CD4-positive, CD25-positive, alpha-beta regulatory T cell (primary cell): ENCODE results near the gene XAGE1A. TPM values are rescaled to one million over a fixed set of nuclear protein-coding genes. Genes with fewer than 3 reads are reported as not detected.
"Not testable (repeated sequence)": the region's sequence is repeated elsewhere in the genome, so short reads cannot be mapped to it uniquely, and the experiment has no call there.

Experiments
- ATAC-seq, 2 donors: fragments of 150-1000 bp; cut with Tn5 transposase; one replicate each; pipeline ENCODE4 v1.10.0; 2021; ENCODE audit warnings: low read depth in 2 of 2, moderate number of reproducible peaks in 2 of 2, moderate library complexity in 1 of 2
- DNase-seq, 3 donors: peaks; one replicate each; pipeline versions ENCODE4 v3.0.0 to v3.0.0-alpha.2; 2012 to 2022; ENCODE audit warnings: mixed read lengths in 1 of 3
- H3K27ac ChIP-seq: one replicate; pipeline ENCODE4 v1.7.0; 2013; ENCODE audit warnings: mild to moderate bottlenecking, low read length; ENCODE audit not compliant: insufficient read depth, poor library complexity, severe bottlenecking
- H3K27me3 ChIP-seq: one replicate; pipeline ENCODE4 v1.7.0; 2013; ENCODE audit warnings: low read length; ENCODE audit not compliant: control insufficient read depth, insufficient read depth
- H3K36me3 ChIP-seq: one replicate; pipeline ENCODE4 v1.7.0; 2013; ENCODE audit warnings: mild to moderate bottlenecking, low read length, moderate library complexity; ENCODE audit not compliant: control insufficient read depth, insufficient read depth
- H3K4me1 ChIP-seq: 2 replicates; pipeline ENCODE4 v1.7.0; 2013; ENCODE audit warnings: mild to moderate bottlenecking, low read length; ENCODE audit not compliant: insufficient read depth, control insufficient read depth, poor library complexity, severe bottlenecking
- H3K4me3 ChIP-seq: one replicate; pipeline ENCODE4 v1.7.0; 2013; ENCODE audit warnings: low read depth, mild to moderate bottlenecking, low read length, moderate library complexity
- H3K9me3 ChIP-seq, 2 experiments: 1 replicate in 1 of 2; 2 replicates in 1 of 2; pipeline ENCODE4 v1.7.0; 2013; ENCODE audit warnings: low read length in 2 of 2, mild to moderate bottlenecking in 1 of 2, moderate library complexity in 1 of 2; ENCODE audit not compliant: control insufficient read depth in 2 of 2
- H3K27ac Mint-ChIP-seq, 3 donors: one replicate each; pipeline ENCODE4 v1.8.0; 2020 to 2022; ENCODE audit warnings: mild to moderate bottlenecking in 3 of 3, mixed read lengths in 3 of 3, moderate library complexity in 2 of 3
- H3K27me3 Mint-ChIP-seq: one replicate; pipeline ENCODE4 v1.8.0; 2022; ENCODE audit warnings: mild to moderate bottlenecking, mixed read lengths
- H3K36me3 Mint-ChIP-seq: one replicate; pipeline ENCODE4 v1.8.0; 2020; ENCODE audit warnings: mixed read lengths
- H3K4me1 Mint-ChIP-seq, 4 donors: one replicate each; pipeline ENCODE4 v1.8.0; 2020 to 2022; ENCODE audit warnings: mixed read lengths in 4 of 4, mild to moderate bottlenecking in 1 of 4
- H3K4me3 Mint-ChIP-seq, 4 donors: one replicate each; pipeline ENCODE4 v1.8.0; 2020 to 2022; ENCODE audit warnings: mild to moderate bottlenecking in 4 of 4, mixed read lengths in 4 of 4, moderate library complexity in 3 of 4
- H3K9me3 Mint-ChIP-seq, 7 donors: one replicate each; pipeline ENCODE4 v1.8.0; 2020 to 2022; ENCODE audit warnings: mixed read lengths in 7 of 7, mild to moderate bottlenecking in 3 of 7, moderate library complexity in 2 of 7
- polyA plus RNA-seq, 4 donors: library from polyadenylated mRNA; unstranded; fragments of 300-500 nt; fragmentation: Illumina TruSeq; gene quantifications; one replicate each; pipeline ENCODE4 v1.2.3, GENCODE V29; 2021
- total RNA-seq: library from RNA; stranded (reverse); gene quantifications from one replicate; pipeline ENCODE4 v1.2.3, GENCODE V29; 2022

XAGE1A gene
- total and polyA plus RNA-seq, 5 donors from 2014 or later, result not detected

DNA sequence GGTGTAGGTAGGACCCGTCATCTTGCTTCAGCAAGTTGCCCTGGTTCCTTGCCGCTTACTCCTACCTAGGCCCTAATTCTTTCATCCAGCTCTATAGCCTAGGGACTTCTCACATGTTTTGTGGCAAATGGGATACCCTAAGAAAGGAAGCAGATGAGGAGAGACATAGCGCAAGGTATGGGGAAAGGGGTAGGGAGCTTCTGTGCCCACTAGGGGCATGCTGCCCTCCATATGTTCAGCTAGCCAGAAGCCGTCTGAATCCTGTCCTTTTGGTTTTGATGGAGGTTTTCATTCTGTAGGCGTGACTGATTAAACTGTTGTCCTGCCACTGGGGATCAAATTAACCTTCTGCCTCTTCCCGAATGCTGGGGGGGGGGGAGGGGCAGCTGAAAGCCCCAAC is 15.5 kb downstream of the XAGE1A start:
- not testable (repeated sequence) for H3K36me3 ChIP-seq, H3K27me3 ChIP-seq, H3K4me3 ChIP-seq, H3K4me1 Mint-ChIP-seq, H3K27me3 Mint-ChIP-seq, H3K27ac Mint-ChIP-seq, H3K4me1 ChIP-seq, H3K9me3 Mint-ChIP-seq, H3K4me3 Mint-ChIP-seq, H3K27ac ChIP-seq, H3K9me3 ChIP-seq, ATAC-seq, H3K36me3 Mint-ChIP-seq, DNase-seq

DNA sequence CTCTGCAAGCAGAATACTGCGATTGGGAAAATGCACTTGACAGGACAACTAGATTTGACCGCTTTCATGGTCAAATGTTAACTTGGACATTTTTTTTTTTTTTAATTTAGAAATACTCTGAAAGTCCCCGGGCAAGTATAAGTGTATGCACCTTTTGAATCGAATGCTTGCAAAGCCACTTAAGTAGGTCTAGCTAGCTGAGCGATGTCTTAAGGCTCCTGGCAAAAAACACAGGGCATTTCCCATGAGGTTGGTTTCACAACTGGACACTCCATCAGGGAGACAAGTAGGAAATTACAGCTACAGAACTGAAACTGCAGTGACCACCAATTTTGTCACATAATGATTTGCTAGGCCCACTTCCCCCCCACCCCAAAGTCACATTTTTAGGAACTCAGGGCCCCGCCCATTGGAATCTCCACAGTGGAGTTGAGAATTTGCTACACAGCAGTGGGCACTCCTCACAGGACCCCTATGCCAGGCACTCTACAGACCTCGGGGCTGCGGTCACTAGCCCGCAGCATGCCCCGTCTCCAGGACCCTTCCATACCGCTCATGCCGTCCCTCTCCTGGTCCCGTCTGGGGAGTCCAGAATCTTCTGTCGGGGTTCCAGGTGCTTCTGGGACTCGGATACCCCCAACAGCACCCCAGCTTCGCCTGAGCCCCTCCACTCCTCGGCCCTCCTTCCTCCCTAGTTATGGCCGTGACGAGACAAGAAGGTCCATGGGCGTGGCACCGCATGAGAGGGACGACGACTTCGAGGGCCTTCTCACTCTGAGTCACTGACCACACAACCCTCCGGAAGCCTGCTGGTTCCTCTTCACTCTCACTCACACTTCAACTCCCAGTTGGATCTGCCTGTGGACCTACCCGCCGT is 20.7 kb downstream of the XAGE1A start:
- not testable (repeated sequence) for H3K27me3 Mint-ChIP-seq, H3K4me3 Mint-ChIP-seq, H3K9me3 Mint-ChIP-seq, ATAC-seq, H3K4me1 Mint-ChIP-seq, H3K36me3 ChIP-seq, H3K9me3 ChIP-seq, H3K4me1 ChIP-seq, H3K27me3 ChIP-seq, DNase-seq, H3K36me3 Mint-ChIP-seq, H3K27ac Mint-ChIP-seq, H3K27ac ChIP-seq, H3K4me3 ChIP-seq

DNA sequence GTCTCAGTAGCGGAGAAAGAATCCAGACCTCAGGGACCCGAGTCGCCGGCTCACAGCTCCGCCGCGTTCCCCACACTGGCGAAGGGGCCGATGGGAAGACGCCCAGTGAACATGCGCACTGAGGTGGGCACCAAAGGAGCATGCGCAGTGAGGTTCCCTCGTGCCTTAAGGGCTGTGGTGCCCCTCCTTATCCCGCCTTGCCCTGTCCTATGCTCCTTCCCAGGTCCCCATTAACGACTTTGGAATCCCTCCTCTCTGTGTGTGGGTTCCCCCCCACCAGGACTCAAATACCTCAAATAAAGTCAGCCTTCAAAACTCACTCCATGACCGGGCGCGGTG is 21.3 kb downstream of the XAGE1A start, which contains the start of gene XAGE1B:
Gene XAGE1B (minus strand): TSS at position 77 of the 339 bp plus-strand sequence. CDS start 1,536 bp downstream, outside the sequence.
- H3K27me3 Mint-ChIP-seq, H3K27me3 ChIP-seq, H3K4me1 Mint-ChIP-seq, H3K27ac Mint-ChIP-seq, H3K4me3 Mint-ChIP-seq, H3K9me3 Mint-ChIP-seq, H3K36me3 ChIP-seq, ATAC-seq, H3K36me3 Mint-ChIP-seq, H3K4me3 ChIP-seq, H3K4me1 ChIP-seq, H3K27ac ChIP-seq, H3K9me3 ChIP-seq, DNase-seq: not testable (repeated sequence)

DNA sequence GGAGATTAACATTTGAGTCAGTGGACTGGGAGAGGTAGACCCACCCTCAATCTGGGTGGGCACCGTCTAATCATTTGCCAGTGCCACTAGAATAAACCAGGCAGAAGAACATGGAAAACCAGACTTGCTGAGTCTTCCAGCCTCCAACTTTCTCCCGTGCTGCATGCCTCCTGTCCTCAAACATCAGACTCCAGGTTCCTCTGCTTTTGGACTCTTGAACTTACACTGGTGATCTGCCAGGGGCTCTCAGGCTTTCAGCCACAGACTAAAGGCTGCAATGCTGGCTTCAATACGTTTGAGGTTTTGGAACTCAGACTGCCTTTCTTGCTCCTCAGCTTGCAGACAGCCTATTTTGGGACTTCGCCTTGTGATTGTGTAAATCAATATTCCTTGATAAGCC is 45.4 kb downstream of the XAGE1A start:
- H3K27me3 Mint-ChIP-seq, H3K9me3 ChIP-seq, H3K4me1 ChIP-seq, H3K4me1 Mint-ChIP-seq, DNase-seq, H3K27me3 ChIP-seq, H3K27ac ChIP-seq, H3K36me3 ChIP-seq, H3K27ac Mint-ChIP-seq, H3K4me3 Mint-ChIP-seq, H3K9me3 Mint-ChIP-seq, H3K4me3 ChIP-seq, H3K36me3 Mint-ChIP-seq, ATAC-seq: not testable (repeated sequence)

DNA sequence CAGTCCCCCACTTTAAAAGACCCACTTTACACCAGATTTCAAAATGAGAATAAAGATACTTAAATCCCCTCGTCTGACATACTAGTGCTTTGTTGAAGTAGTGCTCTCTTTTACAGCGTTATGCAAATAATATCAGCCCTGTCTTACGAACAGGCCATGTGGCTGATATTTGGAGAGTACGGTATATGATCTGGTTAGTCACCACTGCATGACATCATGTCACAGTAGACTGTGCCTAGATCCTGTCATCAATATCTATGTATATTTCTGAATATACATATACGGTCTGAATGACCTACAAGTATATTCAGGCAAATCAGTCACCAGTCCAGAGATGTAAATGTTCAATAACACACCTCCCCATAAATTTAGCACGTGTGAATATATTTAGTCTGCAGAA is 46.7 kb downstream of the XAGE1A start:
- Mint-ChIP-seq H3K27me3 (no peaks in the 10 kb centered on the region), H3K27ac (no peak overlapping the region), H3K36me3 (no peaks in the 10 kb centered on the region), H3K9me3 (no peaks in the 10 kb centered on the region), H3K4me1 (no peaks in the 10 kb centered on the region), H3K4me3 (no peak overlapping the region)
- Histone ChIP-seq H3K36me3 (no peaks in the 10 kb centered on the region), H3K4me1 (no peaks in the 10 kb centered on the region), H3K27ac (no peak overlapping the region), H3K27me3 (no peaks in the 10 kb centered on the region), H3K9me3 (no peaks in the 10 kb centered on the region), H3K4me3 (no peak overlapping the region)
- ATAC-seq, result no peak
- DNase-seq, result no peak

DNA sequence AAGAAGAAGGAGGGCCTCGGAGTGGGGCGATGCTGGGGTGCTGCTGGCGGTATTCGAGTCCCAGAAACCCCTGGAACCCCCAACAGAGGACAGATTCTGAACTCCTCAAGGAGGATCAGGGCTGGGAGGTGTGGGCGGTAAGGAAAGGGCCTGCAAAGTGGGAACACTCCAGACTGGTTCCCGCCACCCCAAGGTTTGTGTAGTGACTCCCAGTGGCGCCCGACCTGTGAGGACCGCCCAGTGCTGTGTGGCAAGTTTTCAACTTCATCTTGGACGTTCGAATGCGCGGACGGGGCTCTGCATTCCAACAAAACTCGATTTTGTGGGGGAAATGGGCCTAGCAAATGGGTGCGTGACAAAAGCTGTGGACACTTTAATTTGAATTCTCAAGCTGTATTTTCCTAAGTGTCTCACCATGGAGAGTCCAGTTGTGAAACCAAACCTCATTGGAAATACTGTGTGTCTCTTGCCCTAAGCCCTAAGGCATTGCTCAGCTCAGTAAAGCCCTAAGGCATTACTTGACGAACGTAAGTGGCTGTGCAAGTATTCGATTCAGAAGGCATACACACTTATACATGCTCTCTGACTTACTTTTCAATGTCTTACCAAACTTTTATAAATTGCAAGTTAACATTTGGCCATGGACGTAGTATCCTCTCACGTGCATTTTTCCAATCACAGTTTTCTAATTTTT is 48.7 kb downstream of the XAGE1A start:
- no peak overlapping the region for H3K4me3 Mint-ChIP-seq
- no peak for ATAC-seq
- H3K27me3 Mint-ChIP-seq, result peaks cover 4% of the 10 kb centered on the region
- H3K36me3 ChIP-seq, result no peaks in the 10 kb centered on the region
- no peaks in the 10 kb centered on the region for H3K4me1 ChIP-seq
- H3K9me3 ChIP-seq, result no peaks in the 10 kb centered on the region
- H3K27ac ChIP-seq, result no peak overlapping the region
- no peaks in the 10 kb centered on the region for H3K9me3 Mint-ChIP-seq
- no peak overlapping the region for H3K27ac Mint-ChIP-seq
- H3K4me3 ChIP-seq, result no peak overlapping the region
- H3K36me3 Mint-ChIP-seq, result no peaks in the 10 kb centered on the region
- H3K4me1 Mint-ChIP-seq, result no peaks in the 10 kb centered on the region
- no peaks in the 10 kb centered on the region for H3K27me3 ChIP-seq
- DNase-seq, result no peak

DNA sequence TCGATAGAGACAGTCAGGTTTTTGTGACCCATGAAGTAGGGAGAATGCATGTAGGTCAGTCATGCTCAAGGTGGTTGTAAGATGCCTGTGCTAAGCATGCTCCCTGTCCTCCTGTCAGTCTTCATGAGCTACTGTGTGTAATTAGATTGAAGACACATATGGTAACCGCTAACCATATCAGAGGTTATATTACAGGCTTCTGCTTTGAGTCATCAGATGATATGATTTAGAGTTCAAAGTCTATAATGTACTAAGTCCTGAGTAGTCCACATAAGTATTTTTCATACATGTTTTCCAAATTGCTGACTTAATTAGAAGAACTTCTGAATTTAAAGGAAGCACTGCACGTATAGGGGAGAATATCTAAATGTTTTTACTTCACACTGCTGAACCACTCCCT is 53.2 kb downstream of the XAGE1A start:
- H3K36me3 ChIP-seq, H3K27me3 ChIP-seq, H3K36me3 Mint-ChIP-seq, H3K9me3 ChIP-seq, H3K27me3 Mint-ChIP-seq, H3K9me3 Mint-ChIP-seq, ATAC-seq, H3K27ac ChIP-seq, H3K4me3 Mint-ChIP-seq, DNase-seq, H3K4me3 ChIP-seq, H3K27ac Mint-ChIP-seq, H3K4me1 ChIP-seq, H3K4me1 Mint-ChIP-seq: not testable (repeated sequence)
